ENCODE results near the gene ZNF394.

The ZNF394 gene

DNA sequence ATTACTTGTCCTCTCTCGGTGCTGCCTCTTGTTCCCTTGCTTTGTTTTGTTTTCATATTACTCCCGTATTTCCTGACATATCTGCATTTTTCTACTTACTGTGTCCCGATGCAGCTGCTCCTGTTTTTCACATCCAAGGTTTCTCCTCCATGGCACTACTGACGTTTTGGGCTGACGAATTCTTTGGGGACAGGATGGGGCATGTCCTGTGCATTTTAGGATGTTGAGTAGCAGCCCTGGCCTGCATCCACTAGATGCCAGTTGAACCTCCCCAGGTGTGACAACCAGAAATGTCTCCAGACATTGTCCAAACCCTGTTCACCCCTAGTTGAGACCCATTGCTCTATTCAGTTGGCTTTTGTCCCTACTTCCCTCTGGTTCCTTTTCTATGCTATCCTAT, 15.0 kb downstream of the ZNF394 start:
- H3K9me2 ChIP-seq (replicated peaks; ENCODE audit: insufficient read depth, low read length): no peaks in the 10 kb centered on the region
- no peaks in the 10 kb centered on the region for H4K20me1 ChIP-seq (ENCODE audit: low read depth, low read length)
- H3F3A ChIP-seq (ENCODE audit: insufficient read depth): peaks cover 23% of the 10 kb centered on the region
- TF ChIP-seq, protein P1, sequence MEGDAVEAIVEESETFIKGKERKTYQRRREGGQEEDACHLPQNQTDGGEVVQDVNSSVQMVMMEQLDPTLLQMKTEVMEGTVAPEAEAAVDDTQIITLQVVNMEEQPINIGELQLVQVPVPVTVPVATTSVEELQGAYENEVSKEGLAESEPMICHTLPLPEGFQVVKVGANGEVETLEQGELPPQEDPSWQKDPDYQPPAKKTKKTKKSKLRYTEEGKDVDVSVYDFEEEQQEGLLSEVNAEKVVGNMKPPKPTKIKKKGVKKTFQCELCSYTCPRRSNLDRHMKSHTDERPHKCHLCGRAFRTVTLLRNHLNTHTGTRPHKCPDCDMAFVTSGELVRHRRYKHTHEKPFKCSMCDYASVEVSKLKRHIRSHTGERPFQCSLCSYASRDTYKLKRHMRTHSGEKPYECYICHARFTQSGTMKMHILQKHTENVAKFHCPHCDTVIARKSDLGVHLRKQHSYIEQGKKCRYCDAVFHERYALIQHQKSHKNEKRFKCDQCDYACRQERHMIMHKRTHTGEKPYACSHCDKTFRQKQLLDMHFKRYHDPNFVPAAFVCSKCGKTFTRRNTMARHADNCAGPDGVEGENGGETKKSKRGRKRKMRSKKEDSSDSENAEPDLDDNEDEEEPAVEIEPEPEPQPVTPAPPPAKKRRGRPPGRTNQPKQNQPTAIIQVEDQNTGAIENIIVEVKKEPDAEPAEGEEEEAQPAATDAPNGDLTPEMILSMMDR (IDR thresholded peaks at IDR 0.05; ENCODE audit: insufficient read depth, low read length, poor library complexity, severe bottlenecking): no peak
- no peak for TF ChIP-seq EZH2phosphoT487 (conservative IDR thresholded peaks at IDR 0.05; ENCODE audit: low read length)
- H2AFZ ChIP-seq (ENCODE audit: low read depth, low read length, severe bottlenecking): no peak overlapping the region
- no peak overlapping the region for H3K27ac ChIP-seq (ENCODE audit: low read depth, low read length)
- no peaks in the 10 kb centered on the region for H3K9me3 ChIP-seq (ENCODE audit: insufficient read depth, low read length)
- no peak overlapping the region for H3K9ac ChIP-seq (ENCODE audit: low read length)
- no peaks in the 10 kb centered on the region for H3K27me3 ChIP-seq (ENCODE audit: low read length)
- H3K79me2 ChIP-seq (ENCODE audit: insufficient read depth, low read length): no peaks in the 10 kb centered on the region
- no peak overlapping the region for H3K4me3 ChIP-seq (ENCODE audit: insufficient read depth, low read length, poor library complexity, severe bottlenecking)
- H3K4me2 ChIP-seq (ENCODE audit: low read depth, low read length, poor library complexity, severe bottlenecking): no peak overlapping the region
- H3K36me3 ChIP-seq (ENCODE audit: low read length): peaks cover 7% of the 10 kb centered on the region; the same call in 1 of the 2 replicates

DNA sequence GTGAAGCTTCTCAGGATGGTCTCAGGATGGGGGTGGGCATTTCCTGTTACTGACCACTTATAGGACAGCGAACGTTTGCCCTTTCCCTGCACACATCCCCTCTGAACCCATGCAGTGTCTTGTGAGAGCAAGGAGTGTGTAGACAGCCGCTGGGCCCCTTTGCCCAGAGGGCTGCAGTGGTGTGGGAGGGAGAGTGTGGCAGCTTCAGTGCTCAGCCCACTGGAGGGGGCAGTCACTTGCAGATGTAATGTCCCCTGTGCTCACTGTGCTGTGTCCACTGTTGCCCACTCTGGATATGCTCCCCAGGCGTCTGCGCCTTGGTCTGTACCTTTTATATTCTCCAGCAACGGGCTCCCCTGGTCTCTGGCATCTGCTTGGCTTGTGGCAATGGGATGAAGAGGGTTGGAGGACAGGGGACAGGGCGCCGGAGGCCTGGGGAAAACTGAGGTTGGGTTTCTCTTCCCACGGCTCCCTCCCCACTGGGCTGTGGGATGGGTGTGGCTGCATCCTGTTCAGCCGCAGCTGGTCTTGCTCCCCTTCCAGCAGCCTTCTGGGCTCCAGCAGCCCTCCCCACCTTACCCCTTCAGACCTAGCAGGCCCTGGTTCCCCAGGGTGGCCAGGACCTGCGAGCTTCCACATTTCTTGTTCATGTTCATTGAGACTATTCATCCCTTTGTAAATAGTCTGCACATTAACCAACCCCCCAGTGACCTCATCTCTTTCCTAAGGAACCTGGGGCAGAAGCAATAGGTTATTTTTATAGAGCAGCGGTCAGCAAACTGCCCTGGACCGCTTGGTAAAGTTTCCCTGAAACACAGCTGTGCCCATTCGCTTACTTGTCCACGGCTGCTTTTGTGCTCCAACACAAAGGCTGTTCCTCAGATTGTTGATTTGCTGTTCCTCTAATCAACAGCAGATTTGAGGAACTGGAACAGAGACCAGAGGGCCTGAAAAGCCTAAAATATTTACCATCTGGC, 21.3 kb downstream of the ZNF394 start:
- H3K4me3 ChIP-seq (ENCODE audit: insufficient read depth, low read length, poor library complexity, severe bottlenecking): no peak overlapping the region
- H3K27me3 ChIP-seq (ENCODE audit: low read length): no peaks in the 10 kb centered on the region
- no peak overlapping the region for H3K4me2 ChIP-seq (ENCODE audit: low read depth, low read length, poor library complexity, severe bottlenecking)
- peaks cover 13% of the 10 kb centered on the region; the same call in 1 of the 2 replicates for H3F3A ChIP-seq (ENCODE audit: insufficient read depth)
- no peak overlapping the region for H3K9ac ChIP-seq (ENCODE audit: low read length)
- H4K20me1 ChIP-seq (ENCODE audit: low read depth, low read length): no peaks in the 10 kb centered on the region
- H3K79me2 ChIP-seq (ENCODE audit: insufficient read depth, low read length): peaks cover 61% of the 10 kb centered on the region
- H3K27ac ChIP-seq (ENCODE audit: low read depth, low read length): no peak overlapping the region
- H3K36me3 ChIP-seq (ENCODE audit: low read length): peaks cover 7% of the 10 kb centered on the region; the same call in 1 of the 2 replicates
- no peaks in the 10 kb centered on the region for H3K9me3 ChIP-seq (ENCODE audit: insufficient read depth, low read length)
- H3K9me2 ChIP-seq (replicated peaks; ENCODE audit: insufficient read depth, low read length): no peaks in the 10 kb centered on the region
- TF ChIP-seq, protein P1 (IDR thresholded peaks at IDR 0.05; ENCODE audit: insufficient read depth, low read length, poor library complexity, severe bottlenecking): no peak
- no peak for TF ChIP-seq EZH2phosphoT487 (conservative IDR thresholded peaks at IDR 0.05; ENCODE audit: low read length)
- no peak overlapping the region for H2AFZ ChIP-seq (ENCODE audit: low read depth, low read length, severe bottlenecking)

DNA sequence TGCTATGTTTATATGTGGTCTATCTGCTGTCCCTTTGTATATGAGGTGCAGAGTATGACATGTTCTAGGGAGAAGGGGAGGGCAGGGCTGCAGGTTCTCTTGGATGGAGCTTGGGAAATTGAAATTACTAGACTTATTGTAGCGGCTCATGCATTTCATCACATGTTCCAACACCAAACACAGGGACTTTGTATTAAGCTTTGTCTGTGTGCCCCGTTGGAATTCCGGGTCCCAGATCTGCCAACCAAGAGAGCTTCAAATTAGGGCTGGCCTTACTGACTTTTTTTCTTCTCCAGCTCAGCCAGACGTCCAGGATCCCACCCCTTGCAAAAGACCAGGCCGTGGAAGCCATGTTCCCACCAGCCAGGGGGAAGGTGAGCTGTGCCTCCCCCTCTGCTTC, 24.0 kb downstream of the ZNF394 start:
- Histone ChIP-seq H3K9ac (ENCODE audit: low read length) (no peak overlapping the region), H3F3A (ENCODE audit: insufficient read depth) (peaks cover 12% of the 10 kb centered on the region; the same call in 1 of the 2 replicates), H3K4me3 (ENCODE audit: insufficient read depth, low read length, poor library complexity, severe bottlenecking) (no peak overlapping the region), H3K27me3 (ENCODE audit: low read length) (no peaks in the 10 kb centered on the region), H3K79me2 (ENCODE audit: insufficient read depth, low read length) (peaks cover 71% of the 10 kb centered on the region), H3K9me3 (ENCODE audit: insufficient read depth, low read length) (no peaks in the 10 kb centered on the region), H3K36me3 (ENCODE audit: low read length) (peaks cover 2% of the 10 kb centered on the region; the same call in 1 of the 2 replicates), H3K4me2 (ENCODE audit: low read depth, low read length, poor library complexity, severe bottlenecking) (no peak overlapping the region), H3K9me2 (replicated peaks; ENCODE audit: insufficient read depth, low read length) (no peaks in the 10 kb centered on the region), H3K27ac (ENCODE audit: low read depth, low read length) (no peak overlapping the region), H4K20me1 (ENCODE audit: low read depth, low read length) (no peaks in the 10 kb centered on the region), H2AFZ (ENCODE audit: low read depth, low read length, severe bottlenecking) (no peak overlapping the region)
- no peak for TF ChIP-seq EZH2phosphoT487 (conservative IDR thresholded peaks at IDR 0.05; ENCODE audit: low read length)
- TF ChIP-seq, protein P1 (IDR thresholded peaks at IDR 0.05; ENCODE audit: insufficient read depth, low read length, poor library complexity, severe bottlenecking): no peak

All from SU-DHL-6 (cell line).